HAP-1 (cell line): ENCODE measurements around the gene BBS9.
"Not testable (repeated sequence)": the region's sequence is repeated elsewhere in the genome, so short reads cannot be mapped to it uniquely, and the experiment has no call there.

Experiments
- DNase-seq, 2 experiments: peaks; one replicate each; pipeline ENCODE4 v3.0.0-alpha.2; 2016 to 2020; ENCODE audit warnings: low spot score in 2 of 2
- H3K27me3 ChIP-seq: fragments of 250-450 bp; sonication (Bioruptor Pico); 2 replicates; pipeline ENCODE4 v1.5.1; 2020; ENCODE audit warnings: low read depth, mild to moderate bottlenecking, moderate library complexity
- H3K36me3 ChIP-seq: fragments of 250-450 bp; sonication (Bioruptor Pico); replicated peaks from 2 replicates; pipeline ENCODE4 v1.5.1; 2020; ENCODE audit warnings: mild to moderate bottlenecking
- H3K4me1 ChIP-seq: fragments of 250-450 bp; sonication (Bioruptor Pico); 2 replicates; pipeline ENCODE4 v1.5.1; 2020; ENCODE audit warnings: mild to moderate bottlenecking
- H3K4me3 ChIP-seq: fragments of 250-450 bp; sonication (Bioruptor Pico); 2 replicates; pipeline ENCODE4 v1.5.1; 2020; ENCODE audit warnings: mild to moderate bottlenecking, moderate library complexity
- H3K9me3 ChIP-seq: fragments of 250-450 bp; sonication (Bioruptor Pico); 2 replicates; pipeline ENCODE4 v1.5.1; 2020; ENCODE audit warnings: mild to moderate bottlenecking, moderate library complexity
- in situ Hi-C: fragments of 300-500 bp; cut with MboI; formaldehyde crosslinking; loops from 3 replicates; pipeline ENCODE4 v1.14.3; 2020; ENCODE audit warnings: low sequenced_read_pairs, inconsistent platforms, mixed read lengths

BBS9 gene

DNA sequence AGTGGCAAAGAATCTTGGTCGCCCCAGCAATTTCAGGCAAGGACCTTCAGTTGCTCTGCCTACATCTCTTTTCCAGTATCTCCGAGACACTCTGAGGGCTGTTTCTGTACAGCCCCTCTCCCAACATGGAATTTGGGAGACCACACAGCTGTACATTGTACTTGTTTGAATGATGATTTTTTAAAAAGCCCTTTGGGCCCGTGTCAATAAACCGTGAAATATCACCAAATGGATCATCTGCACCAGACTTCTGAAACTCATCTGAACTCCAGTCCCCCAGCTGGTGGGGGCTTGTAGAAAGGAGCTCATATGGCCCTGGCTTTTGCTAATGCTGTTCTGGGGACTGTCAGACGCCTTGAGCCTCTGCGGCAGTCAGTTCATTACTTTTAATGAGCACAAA lies 374.9 kb downstream of the BBS9 start:
- in situ Hi-C loops = no loop called here

DNA sequence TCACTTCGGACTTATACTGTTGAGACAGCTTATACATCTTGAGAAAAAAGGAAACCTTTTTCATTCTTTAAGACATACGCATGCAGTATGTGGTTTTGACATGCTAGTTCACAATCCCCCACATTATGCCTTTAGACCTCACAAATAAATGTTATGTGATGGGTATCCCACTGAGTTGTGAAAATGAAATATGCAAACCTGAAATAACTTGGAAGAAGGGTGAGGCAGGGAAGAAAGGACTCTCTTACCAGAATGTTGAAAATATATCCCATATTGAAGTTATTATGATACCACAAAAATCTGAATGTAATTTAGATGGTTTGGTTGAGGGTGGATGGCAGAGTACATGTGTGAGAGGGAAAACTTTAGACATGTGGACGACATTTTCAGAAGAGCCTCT lies 379.8 kb downstream of the BBS9 start:
- Histone ChIP-seq H3K4me3 (no peak overlapping the region), H3K9me3 (no peaks in the 10 kb centered on the region), H3K36me3 (no peaks in the 10 kb centered on the region), H3K4me1 (no peaks in the 10 kb centered on the region), H3K27me3 (peaks cover 6% of the 10 kb centered on the region; the same call in 1 of the 2 replicates)
- no peak for DNase-seq
- in situ Hi-C loops = no loop called here

More for the DNA sequence above, 374.9 kb downstream of the BBS9 start:
- no peaks in the 10 kb centered on the region for H3K9me3 ChIP-seq
- H3K4me3 ChIP-seq = no peak overlapping the region
- H3K4me1 ChIP-seq = no peaks in the 10 kb centered on the region
- no peaks in the 10 kb centered on the region for H3K36me3 ChIP-seq
- DNase-seq = no peak
- H3K27me3 ChIP-seq = peaks cover 6% of the 10 kb centered on the region; the same call in 1 of the 2 replicates

DNA sequence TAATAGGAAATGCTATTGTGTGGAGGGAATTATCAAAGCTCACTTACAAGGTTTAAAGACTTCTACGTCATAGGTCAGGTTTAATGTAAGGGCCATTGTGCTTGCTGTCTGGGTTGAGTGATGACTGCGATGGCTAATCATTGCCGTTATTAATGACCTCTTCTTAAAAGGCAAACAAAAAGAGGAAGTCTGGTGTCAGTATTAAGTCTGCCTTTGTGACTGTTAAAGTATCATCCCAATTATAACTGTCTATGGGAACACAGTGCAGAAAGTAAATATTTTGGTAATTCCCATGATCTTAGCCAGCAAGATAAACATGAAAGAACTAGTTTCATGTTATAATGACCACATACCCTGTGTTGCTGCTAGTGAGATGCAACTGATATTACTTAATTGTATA lies 382.4 kb downstream of the BBS9 start:
- no peak for DNase-seq
- in situ Hi-C loops = no loop called here
- Histone ChIP-seq H3K4me1 (no peaks in the 10 kb centered on the region), H3K36me3 (no peaks in the 10 kb centered on the region), H3K9me3 (no peaks in the 10 kb centered on the region), H3K4me3 (no peak overlapping the region), H3K27me3 (no peaks in the 10 kb centered on the region)

DNA sequence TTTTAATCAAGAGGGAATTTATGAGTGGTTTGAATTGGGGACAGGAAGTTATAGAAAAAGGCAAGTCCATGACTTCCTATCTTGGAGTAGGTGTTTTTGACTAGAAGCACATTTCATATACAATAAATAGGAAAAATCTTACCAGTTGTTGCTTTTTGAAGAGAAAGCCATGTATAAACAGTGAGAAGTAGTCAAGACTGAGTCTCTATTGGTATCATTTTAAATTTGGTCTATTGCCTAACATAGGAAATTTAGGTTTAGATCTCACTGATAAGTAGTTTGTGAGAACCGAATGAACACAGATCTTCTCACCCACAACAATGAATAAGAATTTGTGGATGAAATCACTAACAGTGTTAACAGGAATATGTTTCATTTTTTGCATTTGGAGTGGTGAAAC lies 387.2 kb downstream of the BBS9 start:
- in situ Hi-C loops = no loop called here
- H3K4me3 ChIP-seq = no peak overlapping the region
- no peaks in the 10 kb centered on the region for H3K36me3 ChIP-seq
- no peaks in the 10 kb centered on the region for H3K4me1 ChIP-seq
- H3K27me3 ChIP-seq = no peaks in the 10 kb centered on the region
- no peaks in the 10 kb centered on the region for H3K9me3 ChIP-seq
- no peak for DNase-seq

DNA sequence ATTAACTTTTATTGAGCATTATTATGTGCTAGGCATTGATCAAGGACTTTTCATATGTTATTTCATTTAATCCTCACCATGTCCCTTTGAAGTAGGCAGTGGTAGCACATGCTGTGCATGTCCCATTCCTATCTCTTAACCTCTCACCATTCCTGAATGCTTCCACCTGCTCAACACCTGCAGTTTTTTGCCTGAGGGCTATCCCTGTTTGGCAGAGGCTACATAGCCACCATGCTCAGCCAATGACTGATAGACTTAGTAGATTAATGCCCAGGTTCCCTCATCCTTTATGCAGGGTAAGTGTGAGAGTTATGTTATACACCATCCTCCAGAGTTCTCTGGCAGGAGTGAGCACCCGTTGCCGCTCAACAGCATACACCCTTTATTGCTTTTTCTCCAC lies 387.8 kb downstream of the BBS9 start:
- in situ Hi-C loops = no loop called here
- Histone ChIP-seq H3K27me3 (no peaks in the 10 kb centered on the region), H3K4me3 (no peak overlapping the region), H3K9me3 (no peaks in the 10 kb centered on the region), H3K36me3 (no peaks in the 10 kb centered on the region), H3K4me1 (no peaks in the 10 kb centered on the region)
- no peak for DNase-seq

DNA sequence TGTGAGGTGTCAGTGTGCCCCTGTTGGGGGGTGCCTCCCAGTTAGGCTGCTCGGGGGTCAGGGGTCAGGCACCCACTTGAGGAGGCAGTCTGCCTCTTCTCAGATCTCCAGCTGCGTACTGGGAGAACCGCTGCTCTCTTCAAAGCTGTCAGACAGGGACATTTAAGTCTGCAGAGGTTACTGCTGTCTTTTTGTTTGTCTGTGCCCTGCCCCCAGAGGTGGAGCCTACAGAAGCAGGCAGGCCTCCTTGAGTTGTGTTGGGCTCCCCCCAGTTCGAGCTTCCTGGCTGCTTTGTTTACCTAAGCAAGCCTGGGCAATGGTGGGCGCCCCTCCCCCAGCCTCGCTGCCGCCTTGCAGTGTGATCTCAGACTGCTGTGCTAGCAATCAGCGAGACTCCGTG lies 397.6 kb downstream of the BBS9 start:
- H3K4me3 ChIP-seq, in situ Hi-C loops, H3K9me3 ChIP-seq, DNase-seq, H3K4me1 ChIP-seq, H3K27me3 ChIP-seq, H3K36me3 ChIP-seq: not testable (repeated sequence)

DNA sequence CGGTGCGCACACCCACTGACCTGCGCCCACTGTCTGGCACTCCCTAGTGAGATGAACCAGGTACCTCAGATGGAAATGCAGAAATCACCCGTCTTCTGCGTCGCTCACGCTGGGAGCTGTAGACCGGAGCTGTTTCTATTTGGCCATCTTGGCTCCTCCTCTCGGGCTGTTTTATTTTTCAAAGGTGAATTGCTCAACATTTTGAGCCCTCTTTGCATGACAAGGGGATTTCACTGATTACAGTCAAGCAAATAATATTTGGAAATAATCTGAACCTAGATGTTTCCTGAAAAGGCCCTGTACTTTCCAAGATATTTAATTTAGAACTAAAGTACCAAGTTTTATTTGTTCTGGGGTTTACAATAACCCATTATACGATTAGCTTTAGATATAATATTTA lies 398.2 kb downstream of the BBS9 start:
- in situ Hi-C loops, DNase-seq, H3K27me3 ChIP-seq, H3K4me3 ChIP-seq, H3K4me1 ChIP-seq, H3K36me3 ChIP-seq, H3K9me3 ChIP-seq: not testable (repeated sequence)

DNA sequence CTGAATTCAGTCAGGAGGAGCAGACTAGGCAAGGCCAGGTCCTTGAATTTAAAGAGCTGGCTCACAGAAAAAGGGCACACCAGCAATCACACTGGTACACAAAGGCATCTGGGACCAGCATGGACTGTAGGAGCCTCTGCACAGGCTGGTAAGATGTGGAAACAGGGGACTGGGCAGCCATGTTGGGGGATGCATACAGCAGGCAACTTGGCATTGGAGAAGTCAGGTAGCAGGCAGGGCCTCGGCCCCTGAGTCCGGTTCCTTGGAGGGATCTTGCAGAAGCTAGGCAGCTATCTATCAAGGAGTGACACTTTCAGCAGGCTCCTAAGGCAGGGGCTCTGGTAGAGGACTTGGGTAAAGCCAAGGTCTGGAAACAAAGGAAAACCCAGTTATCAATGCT lies 399.7 kb downstream of the BBS9 start:
- Histone ChIP-seq H3K36me3 (no peaks in the 10 kb centered on the region), H3K9me3 (no peaks in the 10 kb centered on the region), H3K27me3 (no peaks in the 10 kb centered on the region), H3K4me1 (no peaks in the 10 kb centered on the region), H3K4me3 (no peak overlapping the region)
- in situ Hi-C loops = no loop called here
- DNase-seq = no peak

DNA sequence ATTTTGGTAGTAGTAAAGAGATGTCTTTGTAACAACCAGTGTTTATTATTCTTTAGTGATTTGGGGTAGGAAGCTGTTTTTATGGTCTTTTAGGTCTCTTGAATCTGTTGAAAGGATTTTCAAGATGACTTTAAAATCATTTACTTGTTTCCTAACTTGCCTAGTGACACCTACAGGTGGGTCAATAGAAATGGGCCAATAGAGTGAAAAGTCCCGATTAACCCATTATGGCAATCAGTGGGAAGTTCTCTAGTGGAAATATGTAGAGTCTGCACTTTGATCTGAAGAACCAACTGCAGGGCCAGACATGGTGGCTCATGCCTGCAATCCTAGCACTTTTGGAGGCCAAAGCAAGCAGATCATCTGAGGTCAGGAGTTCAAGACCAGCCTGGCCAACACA lies 401.3 kb downstream of the BBS9 start:
- no peaks in the 10 kb centered on the region for H3K27me3 ChIP-seq
- in situ Hi-C loops = no loop called here

DNA sequence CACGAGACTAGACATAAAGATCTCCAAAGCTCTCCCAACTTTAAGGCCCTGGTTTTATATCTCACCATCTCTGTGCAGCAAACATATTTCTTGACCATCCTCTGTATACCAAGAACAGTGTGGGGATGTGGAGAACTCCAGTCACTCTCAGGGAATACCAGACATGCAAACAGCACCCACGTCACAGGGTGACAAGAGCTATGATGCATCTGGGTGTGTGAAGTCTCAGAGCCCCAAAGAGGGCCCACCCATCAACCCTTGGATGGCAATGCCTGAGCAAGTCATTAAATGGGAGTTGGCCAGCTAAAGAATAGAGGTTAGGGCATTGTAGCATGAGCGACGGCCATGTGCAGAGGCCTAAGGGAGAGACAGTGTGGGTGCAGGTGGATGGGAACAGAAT lies 402.5 kb downstream of the BBS9 start:
- in situ Hi-C loops = no loop called here

More for the DNA sequence above, 401.3 kb downstream of the BBS9 start:
- no peaks in the 10 kb centered on the region for H3K36me3 ChIP-seq
- DNase-seq = no peak
- H3K4me1 ChIP-seq = no peaks in the 10 kb centered on the region
- H3K9me3 ChIP-seq = no peaks in the 10 kb centered on the region
- no peak overlapping the region for H3K4me3 ChIP-seq

DNA sequence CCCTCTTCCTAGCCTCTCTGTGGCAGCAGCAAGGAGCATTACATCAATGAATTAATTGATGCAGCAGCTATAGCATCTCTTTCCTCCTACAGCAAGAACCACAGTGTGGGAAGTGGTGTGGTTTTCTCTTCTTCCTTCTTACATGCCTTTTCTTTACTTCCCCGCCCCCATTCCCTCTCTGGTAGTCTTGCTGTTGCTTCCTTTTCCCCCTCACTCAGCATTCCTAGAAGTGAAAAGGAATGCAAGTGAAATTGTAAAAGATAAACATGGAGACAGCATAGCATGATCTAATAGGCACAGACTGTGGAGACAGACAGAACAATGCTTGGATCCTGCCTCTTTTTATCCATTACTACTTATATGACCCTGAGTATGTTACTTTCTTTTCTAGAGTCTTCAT lies 405.5 kb downstream of the BBS9 start:
- Histone ChIP-seq H3K4me3 (no peak overlapping the region), H3K9me3 (no peaks in the 10 kb centered on the region; the same call in 1 of the 2 replicates), H3K36me3 (no peaks in the 10 kb centered on the region), H3K4me1 (no peaks in the 10 kb centered on the region), H3K27me3 (no peaks in the 10 kb centered on the region)
- DNase-seq = no peak
- in situ Hi-C loops = no loop called here

More for the DNA sequence above, 402.5 kb downstream of the BBS9 start:
- H3K4me1 ChIP-seq = no peaks in the 10 kb centered on the region
- no peaks in the 10 kb centered on the region for H3K9me3 ChIP-seq
- no peak for DNase-seq
- H3K4me3 ChIP-seq = no peak overlapping the region
- H3K27me3 ChIP-seq = no peaks in the 10 kb centered on the region
- no peaks in the 10 kb centered on the region for H3K36me3 ChIP-seq

DNA sequence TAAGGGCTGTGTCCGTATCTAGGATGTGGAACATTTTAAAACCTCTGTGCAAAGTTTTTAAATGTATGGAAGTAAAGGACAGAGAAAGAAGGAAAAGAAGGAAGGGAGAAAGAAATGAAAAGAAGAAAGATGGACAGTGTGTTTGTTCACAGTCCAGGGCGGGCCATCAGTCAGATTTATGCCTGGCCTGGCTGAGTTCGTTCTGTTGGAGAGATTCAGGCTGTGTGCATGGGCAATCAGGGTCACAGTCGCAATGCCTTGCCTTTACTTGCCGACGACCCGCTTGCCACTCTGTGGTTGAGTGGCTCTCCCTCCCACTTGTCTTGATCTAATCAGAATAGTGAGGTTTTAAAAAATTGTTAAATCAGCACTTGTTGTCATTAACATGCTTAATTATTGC lies 406.6 kb downstream of the BBS9 start:
- H3K4me3 ChIP-seq = no peak overlapping the region
- DNase-seq = no peak
- no peaks in the 10 kb centered on the region for H3K36me3 ChIP-seq
- no peaks in the 10 kb centered on the region; the same call in 1 of the 2 replicates for H3K9me3 ChIP-seq
- no peaks in the 10 kb centered on the region for H3K27me3 ChIP-seq
- in situ Hi-C loops = no loop called here
- H3K4me1 ChIP-seq = no peaks in the 10 kb centered on the region

DNA sequence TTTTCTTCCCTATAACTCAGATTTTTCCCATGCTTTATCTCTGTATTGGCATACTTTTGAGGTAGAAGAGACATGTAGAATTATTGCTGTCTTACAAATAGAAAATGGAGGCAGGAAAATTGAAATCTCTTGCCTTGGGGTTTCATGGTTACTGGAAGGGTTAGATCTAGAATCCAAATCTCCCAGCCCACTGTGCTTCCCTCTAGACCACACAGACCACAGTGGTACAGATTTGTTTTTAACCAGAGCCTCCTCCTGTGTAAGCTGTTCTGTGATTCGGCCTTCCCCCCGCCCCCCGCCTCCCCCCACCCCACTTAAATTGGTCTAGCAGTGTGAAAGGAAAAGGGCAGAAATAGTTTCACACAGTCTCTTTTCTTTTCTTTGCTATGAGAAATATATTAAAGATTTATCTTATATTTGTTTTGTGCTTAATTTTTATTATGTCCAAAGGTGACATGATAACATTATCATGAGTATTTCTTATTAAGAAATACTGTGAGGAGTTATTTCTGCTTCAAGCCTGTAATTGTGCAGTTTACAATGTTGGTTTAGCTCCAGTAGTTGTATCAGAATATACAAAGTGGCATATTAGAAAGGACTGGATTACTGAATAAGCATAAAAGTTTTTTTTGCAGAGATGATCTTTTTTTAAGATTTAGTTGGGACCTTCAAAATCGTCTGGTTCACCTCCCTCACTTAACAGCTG lies 407.2 kb downstream of the BBS9 start:
- Histone ChIP-seq H3K9me3 (no peaks in the 10 kb centered on the region; the same call in 1 of the 2 replicates), H3K4me3 (no peak overlapping the region), H3K27me3 (no peaks in the 10 kb centered on the region), H3K4me1 (no peaks in the 10 kb centered on the region), H3K36me3 (no peaks in the 10 kb centered on the region)
- in situ Hi-C loops = no loop called here
- DNase-seq = no peak

DNA sequence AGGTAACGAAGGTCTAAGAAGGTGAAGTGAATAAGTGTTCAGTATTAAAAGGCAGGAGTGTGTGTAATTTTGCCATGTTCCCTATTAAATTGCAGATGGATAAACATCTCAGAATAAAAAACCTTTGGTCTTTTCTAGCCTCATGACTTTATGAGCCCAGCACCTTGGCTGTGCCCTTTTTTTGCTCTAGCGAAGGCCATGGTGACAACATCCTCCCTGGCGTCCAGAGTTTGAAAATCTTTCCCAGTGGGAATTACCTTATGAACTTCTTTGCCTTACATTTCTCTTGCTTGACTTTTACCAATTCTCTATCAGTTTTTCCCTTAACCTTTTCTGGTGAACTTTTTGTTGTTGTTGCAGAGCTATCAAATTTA lies 407.7 kb downstream of the BBS9 start:
- DNase-seq = no peak
- H3K9me3 ChIP-seq = no peaks in the 10 kb centered on the region; the same call in 1 of the 2 replicates
- in situ Hi-C loops = no loop called here
- no peaks in the 10 kb centered on the region for H3K36me3 ChIP-seq
- no peaks in the 10 kb centered on the region for H3K4me1 ChIP-seq
- no peaks in the 10 kb centered on the region for H3K27me3 ChIP-seq
- no peak overlapping the region for H3K4me3 ChIP-seq

DNA sequence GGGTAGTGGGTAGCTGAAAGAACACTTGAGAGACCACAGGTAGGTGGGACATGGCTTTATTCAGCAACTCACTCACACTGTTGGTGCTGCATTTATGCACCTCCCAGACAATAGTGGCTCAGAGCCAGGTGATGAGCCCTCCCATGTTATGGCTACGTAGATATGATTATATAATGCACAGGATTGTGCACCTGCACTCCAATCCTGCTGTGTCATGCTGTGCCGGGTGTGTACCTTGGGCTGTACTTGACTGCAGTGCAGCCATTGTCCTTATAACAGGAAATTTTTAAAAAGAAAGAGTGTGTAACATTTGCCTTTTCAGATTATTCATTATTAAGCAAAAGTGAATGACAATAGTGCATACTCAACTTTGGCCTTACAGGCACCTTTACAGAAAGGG lies 409.8 kb downstream of the BBS9 start:
- DNase-seq = no peak

More for the DNA sequence above, 409.8 kb downstream of the BBS9 start:
- no peak overlapping the region for H3K4me3 ChIP-seq
- H3K4me1 ChIP-seq = no peaks in the 10 kb centered on the region
- in situ Hi-C loops = no loop called here
- H3K36me3 ChIP-seq = no peaks in the 10 kb centered on the region
- no peaks in the 10 kb centered on the region for H3K27me3 ChIP-seq
- no peaks in the 10 kb centered on the region; the same call in 1 of the 2 replicates for H3K9me3 ChIP-seq
